ENCODE measurements around the gene GLB1L.

GRCh38 chr2:219216535-219216915, 28.7 kb downstream of the GLB1L start:
- TF ChIP-seq CTCF (IDR thresholded peaks at IDR 0.05; ENCODE audit: control extremely low read depth in 1 of 3, insufficient read depth in 1 of 3, low read depth in 1 of 3, low read length in 3 of 3) (no peak), CREB1 (IDR thresholded peaks at IDR 0.05) (no peak)
